ENCODE results near the gene LDHD.

The LDHD gene

DNA sequence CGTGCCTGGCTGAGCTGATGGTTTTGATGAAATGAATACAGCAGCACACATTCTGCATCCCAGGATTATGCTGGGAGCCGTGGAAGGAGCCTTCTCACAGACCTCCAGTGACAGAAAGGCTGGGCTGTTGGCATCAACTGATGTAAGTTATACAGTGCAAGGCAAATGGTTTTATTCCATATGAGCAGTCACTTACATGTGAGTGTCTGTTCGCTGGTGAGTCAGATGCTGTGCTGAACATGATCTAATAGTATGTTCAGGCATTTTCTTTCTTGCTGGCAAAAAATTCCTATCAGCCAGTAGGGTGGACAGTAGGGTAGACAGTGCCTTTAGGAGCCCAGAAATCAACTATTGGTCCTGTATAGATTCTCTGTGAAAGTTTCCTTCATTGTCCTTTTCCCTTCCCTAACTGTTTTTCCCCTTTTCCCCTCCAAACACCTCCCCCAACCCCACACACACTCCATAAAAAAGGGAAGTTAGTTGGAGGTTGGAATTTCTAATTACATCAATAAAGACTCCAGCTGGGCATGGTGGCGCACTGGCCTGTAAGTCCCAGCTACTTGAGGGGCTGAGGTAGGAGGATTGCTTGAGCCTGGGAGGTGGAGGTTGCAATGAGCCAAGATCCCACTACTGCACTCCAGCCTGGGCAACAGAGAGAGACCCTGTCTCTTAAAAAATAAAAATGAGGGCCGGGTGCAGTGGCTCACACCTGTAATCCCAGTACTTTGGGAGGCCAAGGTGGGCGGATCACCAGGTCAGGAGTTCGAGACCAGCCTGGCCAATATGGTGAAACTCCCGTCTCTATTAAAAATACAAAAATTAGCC, 36.2 kb downstream of the LDHD start:
- Histone ChIP-seq H3K4me3 (ENCODE audit: low read length) (no peak overlapping the region), H3K27me3 (ENCODE audit: control insufficient read depth, insufficient read depth, low read length) (no peaks in the 10 kb centered on the region), H3K4me1 (ENCODE audit: control insufficient read depth, insufficient read depth, low read length) (peaks cover 9% of the 10 kb centered on the region), H3K36me3 (ENCODE audit: control insufficient read depth, insufficient read depth, low read length) (no peaks in the 10 kb centered on the region), H3K9ac (ENCODE audit: low read length) (no peak overlapping the region), H3K27ac (ENCODE audit: low read depth, low read length) (no peak overlapping the region)

DNA sequence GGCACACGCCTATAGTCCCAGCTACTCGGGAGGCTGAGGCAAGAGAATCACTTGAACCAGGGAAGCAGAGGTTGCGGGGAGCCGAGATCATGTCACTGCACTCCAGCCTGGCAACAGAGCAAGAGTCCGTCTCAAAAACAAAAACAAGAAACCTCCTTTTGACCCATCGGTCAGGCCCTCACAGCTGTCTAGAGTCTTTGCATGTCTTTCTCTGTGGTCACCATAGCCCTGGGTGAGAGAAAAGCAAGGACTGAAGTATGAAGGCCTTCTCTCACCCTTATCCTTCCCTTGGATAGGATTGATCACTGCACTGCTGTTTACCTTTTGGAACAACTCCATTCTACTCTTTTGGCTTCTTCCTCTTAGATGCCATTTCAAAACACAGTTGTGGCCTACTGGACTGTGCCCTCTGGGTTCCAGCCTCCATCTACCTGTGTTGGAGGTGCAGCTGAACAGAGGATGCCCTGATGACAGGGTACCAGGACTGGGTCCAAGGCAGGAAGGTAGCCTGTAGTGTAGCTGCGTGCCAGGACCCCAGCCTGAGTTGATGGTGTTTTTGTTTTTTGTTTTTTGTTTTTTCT, 37.1 kb downstream of the LDHD start:
- H3K4me3 ChIP-seq (ENCODE audit: low read length): no peak overlapping the region
- H3K9ac ChIP-seq (ENCODE audit: low read length): no peak overlapping the region
- H3K4me1 ChIP-seq (ENCODE audit: control insufficient read depth, insufficient read depth, low read length): peaks cover 9% of the 10 kb centered on the region
- H3K36me3 ChIP-seq (ENCODE audit: control insufficient read depth, insufficient read depth, low read length): no peaks in the 10 kb centered on the region
- no peak overlapping the region for H3K27ac ChIP-seq (ENCODE audit: low read depth, low read length)
- H3K27me3 ChIP-seq (ENCODE audit: control insufficient read depth, insufficient read depth, low read length): no peaks in the 10 kb centered on the region

DNA sequence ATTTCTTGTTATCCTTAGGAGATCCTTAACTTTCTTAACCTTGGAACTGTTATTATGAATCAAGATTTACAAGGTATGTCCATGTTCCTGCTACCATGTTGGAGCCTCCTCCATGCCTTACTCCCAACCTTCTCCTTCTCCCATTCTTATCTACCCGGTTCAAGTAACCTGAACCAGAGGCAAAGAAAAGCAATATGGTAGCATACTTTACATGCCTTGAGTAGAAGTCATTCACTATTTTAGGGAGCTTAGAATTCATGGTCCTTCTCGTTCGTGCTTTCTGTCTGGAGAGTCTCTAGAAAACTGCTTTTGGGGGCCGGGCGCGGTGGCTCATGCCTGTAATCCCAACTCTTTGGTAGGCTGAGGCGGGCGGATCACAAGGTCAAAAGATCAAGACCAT, 37.7 kb downstream of the LDHD start:
- Histone ChIP-seq H3K9ac (ENCODE audit: low read length) (no peak overlapping the region), H3K27me3 (ENCODE audit: control insufficient read depth, insufficient read depth, low read length) (no peaks in the 10 kb centered on the region), H3K4me3 (ENCODE audit: low read length) (no peak overlapping the region), H3K36me3 (ENCODE audit: control insufficient read depth, insufficient read depth, low read length) (no peaks in the 10 kb centered on the region), H3K4me1 (ENCODE audit: control insufficient read depth, insufficient read depth, low read length) (peaks cover 9% of the 10 kb centered on the region), H3K27ac (ENCODE audit: low read depth, low read length) (no peak overlapping the region)

DNA sequence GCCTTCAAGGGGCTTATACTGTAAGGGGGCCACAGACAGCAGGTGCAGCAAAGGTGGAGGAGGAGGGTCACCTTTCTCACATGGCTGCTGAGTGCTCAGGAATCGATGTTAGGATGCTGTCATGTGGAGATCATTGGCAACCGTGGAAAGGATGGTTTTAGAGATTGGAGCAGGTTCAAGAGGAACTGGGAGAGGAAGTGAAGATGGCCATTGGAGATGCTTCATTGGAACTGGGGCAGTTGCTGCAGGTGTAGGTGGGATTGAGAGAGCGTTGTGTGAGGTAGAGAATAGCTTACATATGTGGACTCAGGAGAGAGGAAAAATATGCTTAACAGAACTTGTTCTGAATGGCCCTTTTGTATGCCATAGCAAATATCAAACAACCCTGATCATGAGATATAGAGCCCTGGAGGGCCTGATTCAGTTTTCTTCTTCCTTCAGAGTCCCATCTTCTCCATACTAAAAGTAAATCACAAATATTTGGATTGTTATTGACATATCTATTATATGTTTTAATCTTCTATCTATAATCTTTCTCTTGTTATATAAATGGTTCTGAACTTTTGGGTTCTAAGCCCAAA, 40.8 kb downstream of the LDHD start:
- Histone ChIP-seq H3K4me3 (ENCODE audit: low read length) (peak overlapping the region; percentile 13), H3K4me1 (ENCODE audit: control insufficient read depth, insufficient read depth, low read length) (peaks cover 2% of the 10 kb centered on the region), H3K9ac (ENCODE audit: low read length) (no peak overlapping the region), H3K27ac (ENCODE audit: low read depth, low read length) (no peak overlapping the region), H3K36me3 (ENCODE audit: control insufficient read depth, insufficient read depth, low read length) (no peaks in the 10 kb centered on the region), H3K27me3 (ENCODE audit: control insufficient read depth, insufficient read depth, low read length) (no peaks in the 10 kb centered on the region)

DNA sequence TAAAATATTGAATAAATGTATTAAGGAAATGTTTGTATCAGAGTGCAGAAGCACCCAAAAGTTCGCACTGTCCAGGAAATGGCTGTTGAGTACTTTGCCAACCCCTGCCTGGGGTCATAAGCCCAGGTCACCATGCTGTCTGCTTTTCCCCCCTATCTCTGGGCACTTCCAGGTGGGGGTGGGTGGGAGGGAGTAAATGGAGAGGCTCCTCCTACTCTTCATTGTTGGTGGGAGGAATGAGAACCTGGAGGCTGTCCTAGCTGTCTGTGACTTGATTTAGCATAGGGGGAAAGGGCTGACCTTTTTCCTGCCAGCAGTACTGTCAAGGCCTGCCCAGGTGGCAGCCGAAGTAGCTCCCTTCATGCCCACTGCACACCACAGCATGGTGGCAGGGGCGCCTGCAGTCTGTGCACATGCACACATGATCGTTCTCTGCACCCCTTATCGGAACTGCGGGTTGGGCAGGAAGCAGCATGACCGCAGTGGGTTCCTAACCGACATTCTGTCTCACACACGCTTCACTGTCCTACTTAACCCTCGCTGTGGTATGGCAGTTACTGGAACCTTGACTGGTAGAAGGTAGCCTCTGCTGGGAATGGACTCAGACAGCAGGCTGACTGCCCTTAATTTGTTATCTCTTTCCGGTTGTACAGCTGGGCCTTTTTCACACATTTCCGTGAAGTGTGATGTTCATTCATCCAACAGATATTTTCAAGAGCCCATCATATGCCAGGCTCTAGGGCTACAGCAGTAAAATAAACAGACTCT, 41.5 kb downstream of the LDHD start:
- Histone ChIP-seq H3K4me1 (ENCODE audit: control insufficient read depth, insufficient read depth, low read length) (peaks cover under 1% of the 10 kb centered on the region), H3K27ac (ENCODE audit: low read depth, low read length) (no peak overlapping the region), H3K9ac (ENCODE audit: low read length) (no peak overlapping the region), H3K27me3 (ENCODE audit: control insufficient read depth, insufficient read depth, low read length) (no peaks in the 10 kb centered on the region), H3K4me3 (ENCODE audit: low read length) (peak overlapping the region; percentile 13), H3K36me3 (ENCODE audit: control insufficient read depth, insufficient read depth, low read length) (no peaks in the 10 kb centered on the region)

DNA sequence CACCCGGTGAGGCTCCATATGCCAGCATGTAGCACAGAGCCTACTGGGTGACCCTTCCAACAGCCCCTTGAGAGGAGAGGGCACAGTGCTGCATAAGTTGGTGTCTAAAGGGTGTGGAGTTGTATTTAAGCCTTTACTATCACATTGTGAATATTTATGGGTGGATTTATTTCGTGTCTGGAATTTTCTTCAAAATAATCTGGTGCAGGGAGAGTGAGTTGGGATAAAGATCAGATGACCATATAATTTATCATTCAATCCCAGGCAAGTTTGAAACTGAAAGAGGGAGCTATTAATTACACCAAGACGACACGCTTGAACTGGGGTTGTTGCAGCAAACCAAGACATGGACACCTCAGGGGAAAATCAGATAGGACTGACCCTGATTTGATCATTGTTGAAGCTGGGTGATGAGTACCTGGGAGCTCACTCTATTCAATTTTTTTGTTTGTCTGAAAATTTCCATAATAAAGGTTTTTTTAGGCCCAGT, 42.2 kb downstream of the LDHD start:
- H3K4me3 ChIP-seq (ENCODE audit: low read length): no peak overlapping the region
- no peaks in the 10 kb centered on the region for H3K36me3 ChIP-seq (ENCODE audit: control insufficient read depth, insufficient read depth, low read length)
- no peaks in the 10 kb centered on the region for H3K27me3 ChIP-seq (ENCODE audit: control insufficient read depth, insufficient read depth, low read length)
- no peak overlapping the region for H3K27ac ChIP-seq (ENCODE audit: low read depth, low read length)
- H3K9ac ChIP-seq (ENCODE audit: low read length): no peak overlapping the region
- H3K4me1 ChIP-seq (ENCODE audit: control insufficient read depth, insufficient read depth, low read length): no peaks in the 10 kb centered on the region

DNA sequence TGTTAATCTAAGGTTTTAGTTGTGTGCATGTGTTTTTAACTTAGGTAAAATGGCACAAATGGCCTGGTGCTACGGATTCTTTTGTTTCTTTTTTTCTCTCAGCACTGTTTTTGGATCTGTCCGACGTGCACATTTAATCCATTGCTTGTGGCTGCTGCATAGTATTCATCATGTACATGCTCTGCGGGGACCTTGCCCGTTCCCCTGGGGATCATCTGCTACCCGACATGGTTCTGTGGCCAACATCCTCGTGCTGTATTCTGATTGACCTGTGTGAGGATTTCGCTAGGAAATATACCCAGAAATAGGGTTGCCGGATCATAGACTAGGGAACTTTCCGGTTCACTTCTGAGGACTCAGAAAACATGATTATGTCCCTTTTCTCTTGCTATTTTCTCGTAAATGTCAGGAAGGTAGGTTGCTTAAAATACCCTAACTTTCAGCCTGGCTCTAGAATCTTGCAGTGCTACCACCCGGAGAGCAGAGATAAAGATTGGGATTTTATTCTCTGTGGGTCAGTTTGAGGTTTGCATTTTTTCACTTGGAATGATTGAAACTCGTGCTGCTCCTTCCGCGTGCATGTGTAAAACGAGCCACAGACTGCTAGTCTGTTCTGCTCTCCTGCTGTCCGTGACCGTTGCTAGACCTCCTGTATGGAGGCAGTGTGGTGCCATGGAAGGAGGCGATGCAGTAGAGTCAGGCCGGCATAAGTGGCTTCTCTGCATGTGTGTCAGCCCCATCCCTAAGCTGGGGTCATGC, 42.9 kb downstream of the LDHD start:
- Histone ChIP-seq H3K4me3 (ENCODE audit: low read length) (no peak overlapping the region), H3K27ac (ENCODE audit: low read depth, low read length) (no peak overlapping the region), H3K9ac (ENCODE audit: low read length) (no peak overlapping the region), H3K27me3 (ENCODE audit: control insufficient read depth, insufficient read depth, low read length) (no peaks in the 10 kb centered on the region), H3K36me3 (ENCODE audit: control insufficient read depth, insufficient read depth, low read length) (no peaks in the 10 kb centered on the region), H3K4me1 (ENCODE audit: control insufficient read depth, insufficient read depth, low read length) (no peaks in the 10 kb centered on the region)

DNA sequence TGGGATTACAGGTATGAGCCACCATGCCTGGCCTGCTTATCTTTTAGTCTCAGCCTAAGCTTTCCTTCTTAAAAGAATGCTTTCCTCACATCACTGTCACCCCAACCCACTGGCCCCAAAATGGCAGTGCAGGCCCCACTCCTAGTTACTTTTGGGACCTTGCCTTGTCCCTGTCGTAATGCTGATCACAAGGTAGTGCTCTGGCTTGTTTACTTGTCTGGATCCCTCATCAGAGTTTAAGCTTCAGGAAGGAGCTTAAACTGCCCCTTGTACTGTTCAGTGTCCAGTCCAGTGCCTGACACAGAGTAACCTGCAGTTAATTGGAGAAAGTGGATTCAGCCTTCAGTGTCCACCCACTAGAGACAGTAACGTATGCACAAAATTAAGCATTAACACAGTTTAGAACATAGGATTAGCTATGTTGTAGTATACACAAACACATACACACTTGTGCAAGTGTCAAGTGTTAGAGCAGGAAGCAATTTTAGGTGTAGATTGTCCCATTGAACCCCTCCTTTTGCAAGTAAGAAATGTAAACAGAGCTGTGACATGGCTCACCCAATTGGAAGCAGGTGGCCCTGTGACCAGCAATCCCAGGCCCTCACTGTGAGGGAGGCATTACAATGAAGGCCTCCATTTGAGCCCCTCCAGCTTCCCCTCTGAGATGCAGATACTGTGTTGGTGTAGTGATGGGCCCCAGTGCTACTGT, 44.2 kb downstream of the LDHD start:
- Histone ChIP-seq H3K4me1 (ENCODE audit: control insufficient read depth, insufficient read depth, low read length) (no peaks in the 10 kb centered on the region), H3K27ac (ENCODE audit: low read depth, low read length) (no peak overlapping the region), H3K4me3 (ENCODE audit: low read length) (no peak overlapping the region)

DNA sequence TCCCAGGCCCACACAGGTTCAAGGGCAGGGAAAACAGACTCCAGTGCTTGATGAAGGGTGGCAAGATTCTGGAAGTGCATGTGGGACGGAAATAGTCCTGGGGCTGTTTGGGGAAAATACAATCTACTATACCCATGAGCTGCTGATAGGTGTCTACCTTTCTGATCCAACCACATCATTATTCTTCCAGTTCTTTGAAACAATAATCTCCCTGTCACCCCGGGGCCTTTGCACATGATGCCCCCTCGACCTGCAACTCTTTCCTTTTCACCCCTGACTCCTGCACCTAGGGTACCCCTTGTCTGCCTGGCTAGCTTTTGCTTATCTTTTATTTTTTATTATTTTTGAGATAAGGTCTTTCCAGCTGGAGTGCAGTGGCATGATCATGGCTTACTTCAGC, 45.0 kb downstream of the LDHD start:
- Histone ChIP-seq H3K9ac (ENCODE audit: low read length) (no peak overlapping the region), H3K36me3 (ENCODE audit: control insufficient read depth, insufficient read depth, low read length) (no peaks in the 10 kb centered on the region), H3K27me3 (ENCODE audit: control insufficient read depth, insufficient read depth, low read length) (no peaks in the 10 kb centered on the region), H3K4me1 (ENCODE audit: control insufficient read depth, insufficient read depth, low read length) (peaks cover 5% of the 10 kb centered on the region), H3K27ac (ENCODE audit: low read depth, low read length) (no peak overlapping the region), H3K4me3 (ENCODE audit: low read length) (no peak overlapping the region)

More for the DNA sequence above, 44.2 kb downstream of the LDHD start:
- Histone ChIP-seq H3K27me3 (ENCODE audit: control insufficient read depth, insufficient read depth, low read length) (no peaks in the 10 kb centered on the region), H3K36me3 (ENCODE audit: control insufficient read depth, insufficient read depth, low read length) (no peaks in the 10 kb centered on the region), H3K9ac (ENCODE audit: low read length) (no peak overlapping the region)

DNA sequence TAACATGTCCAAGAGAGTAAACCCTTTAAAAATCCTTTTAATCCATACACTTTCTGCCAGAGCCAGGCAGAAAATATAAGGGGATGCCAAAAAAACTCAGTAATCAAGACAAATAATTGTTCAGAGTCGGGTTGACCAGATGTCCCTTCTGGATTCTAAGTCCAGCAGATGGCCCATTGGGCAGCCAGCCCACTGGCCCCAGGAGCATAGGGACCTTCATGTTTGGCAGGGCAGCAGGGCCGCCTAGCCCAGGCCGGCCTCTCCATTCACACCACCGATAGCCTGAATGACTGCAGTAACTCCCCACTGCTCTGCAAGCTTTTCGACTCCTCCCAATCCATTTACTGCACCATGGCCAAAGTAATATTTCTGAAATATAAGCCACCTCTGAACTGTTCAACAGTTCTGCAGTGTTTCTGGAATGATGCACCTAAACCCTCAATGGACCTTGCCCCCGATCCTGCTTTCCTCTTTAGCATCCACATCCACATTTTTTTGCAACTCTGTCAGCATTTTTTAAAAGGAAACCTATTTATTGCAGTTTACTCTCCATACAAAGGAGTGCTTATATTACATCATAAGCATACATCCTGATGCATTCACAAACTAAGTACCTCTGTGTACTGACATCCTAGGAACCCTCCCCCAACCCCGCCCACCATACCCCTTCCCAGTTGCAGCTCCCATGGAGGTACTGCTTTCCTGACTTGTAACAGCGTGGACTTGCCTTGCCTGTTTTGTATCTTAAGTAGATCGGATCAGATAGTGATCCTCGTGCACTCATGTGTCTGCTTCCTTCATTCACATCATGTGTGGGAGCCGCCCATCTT, 46.4 kb downstream of the LDHD start:
- no peak overlapping the region for H3K9ac ChIP-seq (ENCODE audit: low read length)
- no peak overlapping the region for H3K27ac ChIP-seq (ENCODE audit: low read depth, low read length)
- no peak overlapping the region for H3K4me3 ChIP-seq (ENCODE audit: low read length)
- H3K4me1 ChIP-seq (ENCODE audit: control insufficient read depth, insufficient read depth, low read length): peaks cover 9% of the 10 kb centered on the region
- no peaks in the 10 kb centered on the region for H3K36me3 ChIP-seq (ENCODE audit: control insufficient read depth, insufficient read depth, low read length)
- H3K27me3 ChIP-seq (ENCODE audit: control insufficient read depth, insufficient read depth, low read length): no peaks in the 10 kb centered on the region

All from rectal smooth muscle tissue (tissue), 1 donor.